Stimulated activated CD8-positive, alpha-beta memory T cell treated with anti-CD3 and anti-CD28 coated beads, Interleukin-15, amount 100 ng/mL, for 1 hour (primary cell): ENCODE measurements around the gene KLF1.
A peak's percentile ranks its signal among the peaks of the same experiment; 100 is the strongest.
"Not testable (repeated sequence)": the region's sequence is repeated elsewhere in the genome, so short reads cannot be mapped to it uniquely, and the experiment has no call there.

ENCODE experiments used
- DNase-seq: peaks from one replicate; pipeline ENCODE4 v3.0.0-alpha.2; 2020; ENCODE audit warnings: low read depth

KLF1 gene

DNA sequence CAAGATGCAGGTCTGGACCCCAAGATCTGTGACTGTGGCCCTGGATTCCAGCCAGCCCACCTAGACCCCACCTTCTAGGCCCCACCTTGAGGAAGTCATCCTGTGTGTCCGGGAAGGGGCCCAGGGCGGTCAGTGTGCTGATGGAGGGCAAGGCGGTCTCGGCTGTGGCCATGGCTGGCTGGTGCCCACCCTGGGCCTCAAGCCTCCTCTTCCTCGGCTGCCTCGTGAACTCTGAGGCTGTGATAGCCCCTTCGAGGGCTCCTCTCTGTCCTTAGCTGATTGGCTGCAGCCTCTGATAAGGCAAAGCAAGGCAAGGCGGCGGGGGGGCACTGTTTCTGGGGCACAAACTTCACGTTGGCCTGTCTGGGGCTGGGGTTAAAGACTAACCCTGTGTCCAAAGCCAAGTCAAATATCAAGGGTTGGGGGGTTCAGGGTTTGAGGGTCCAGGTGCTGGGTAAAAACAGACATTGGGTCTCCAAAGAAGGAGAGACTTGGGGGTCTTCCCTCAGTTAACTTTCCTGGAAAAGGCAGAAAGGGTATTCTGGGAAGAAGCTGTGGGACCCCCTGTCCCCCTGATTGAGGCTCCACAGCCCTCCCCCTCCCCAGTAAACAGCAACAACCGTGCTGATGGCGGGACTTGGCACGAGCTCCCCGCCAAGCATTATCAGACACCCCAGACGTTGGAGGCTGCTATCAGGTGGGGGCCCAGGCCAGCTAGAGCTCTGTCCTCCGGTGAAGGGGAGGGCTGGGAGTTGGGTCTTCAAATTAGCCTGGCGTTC, at the start of gene KLF1:
Gene KLF1, minus strand, starts transcription at position 233 of the 779 bp plus-strand sequence. Its CDS starts 61 bp downstream, at position 172.
- no peak for DNase-seq

DNA sequence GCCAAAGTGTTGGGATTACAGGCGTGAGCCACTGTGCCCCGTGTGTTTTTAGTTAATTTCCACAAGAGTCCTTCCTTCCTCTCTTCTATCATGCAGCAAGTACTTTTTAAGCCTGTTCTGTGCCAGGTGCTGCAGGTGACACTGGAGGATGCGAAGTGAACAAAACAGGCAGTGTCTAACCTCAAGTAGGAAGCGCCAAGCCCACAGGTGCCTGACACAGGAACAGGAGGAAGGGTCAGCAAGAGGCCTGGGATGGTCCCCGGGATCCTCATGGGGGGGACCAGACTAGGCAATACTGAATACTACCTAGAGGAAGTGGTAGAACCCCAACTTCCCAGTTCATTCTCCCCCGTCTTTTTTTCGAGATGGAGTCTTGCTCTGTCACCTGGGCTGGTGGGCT, 49.6 kb upstream of the KLF1 start:
- no peak for DNase-seq

DNA sequence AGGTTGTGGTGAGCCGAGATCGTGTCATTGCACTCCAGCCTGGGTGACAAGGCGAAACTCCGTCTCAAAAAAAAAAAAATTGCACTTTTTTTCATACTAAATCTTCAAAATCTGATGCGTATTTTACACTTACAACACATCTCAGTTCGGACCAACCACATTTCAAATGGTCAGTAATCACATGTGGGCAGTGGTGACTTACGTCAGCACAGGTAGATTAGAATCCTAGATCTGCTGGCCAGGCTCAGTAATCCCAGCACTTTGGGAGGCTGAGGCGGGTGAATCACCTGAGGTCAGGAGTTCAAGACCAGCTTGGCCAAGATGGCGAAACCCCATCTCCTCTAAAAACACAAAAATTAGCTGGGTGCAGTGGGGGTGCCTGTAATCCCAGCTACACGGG, 48.1 kb upstream of the KLF1 start:
- DNase-seq = no peak

DNA sequence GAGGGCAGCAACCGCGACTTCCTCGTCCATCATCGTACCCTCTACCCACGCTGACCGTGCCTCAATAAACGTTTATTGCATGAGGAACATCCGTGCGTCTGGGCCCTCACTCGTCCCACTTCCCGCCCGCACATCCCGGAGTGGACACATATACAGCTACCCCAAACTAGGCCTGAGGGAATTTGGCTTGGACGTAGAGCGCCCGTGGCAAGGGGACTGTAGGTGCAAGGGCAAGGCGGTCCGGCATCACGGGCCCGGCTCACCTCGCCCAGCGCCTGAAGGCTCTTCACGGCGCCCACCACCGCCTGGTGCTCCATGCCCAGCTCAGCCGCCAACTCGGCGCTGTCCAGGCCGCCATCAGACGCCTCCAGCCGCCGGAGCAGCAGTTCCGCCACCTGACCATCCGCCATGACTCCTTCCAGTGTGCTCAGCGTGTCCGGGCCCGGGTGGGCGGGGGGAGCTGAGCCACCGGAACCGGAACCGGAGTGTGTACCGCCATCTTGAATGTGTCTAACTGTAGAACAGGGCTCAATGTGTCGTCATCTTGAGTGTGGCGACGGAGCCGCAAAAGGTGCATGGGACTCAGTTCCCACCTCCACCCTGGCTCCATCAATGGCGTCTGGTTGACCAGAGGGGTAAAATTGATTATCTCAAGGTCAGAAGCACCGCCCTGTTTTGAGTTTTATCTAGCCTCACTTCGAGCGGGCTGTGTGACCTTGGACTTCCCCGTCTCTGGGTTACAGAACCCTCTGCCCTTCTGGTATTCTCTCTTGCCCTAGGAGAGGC, 46.5 kb upstream of the KLF1 start, which contains the start of gene FARSA:
Gene FARSA, minus strand, starts transcription at position 425 of the 786 bp plus-strand sequence. Its CDS starts 15 bp downstream, at position 410.
- DNase-seq = peak; percentile 78

DNA sequence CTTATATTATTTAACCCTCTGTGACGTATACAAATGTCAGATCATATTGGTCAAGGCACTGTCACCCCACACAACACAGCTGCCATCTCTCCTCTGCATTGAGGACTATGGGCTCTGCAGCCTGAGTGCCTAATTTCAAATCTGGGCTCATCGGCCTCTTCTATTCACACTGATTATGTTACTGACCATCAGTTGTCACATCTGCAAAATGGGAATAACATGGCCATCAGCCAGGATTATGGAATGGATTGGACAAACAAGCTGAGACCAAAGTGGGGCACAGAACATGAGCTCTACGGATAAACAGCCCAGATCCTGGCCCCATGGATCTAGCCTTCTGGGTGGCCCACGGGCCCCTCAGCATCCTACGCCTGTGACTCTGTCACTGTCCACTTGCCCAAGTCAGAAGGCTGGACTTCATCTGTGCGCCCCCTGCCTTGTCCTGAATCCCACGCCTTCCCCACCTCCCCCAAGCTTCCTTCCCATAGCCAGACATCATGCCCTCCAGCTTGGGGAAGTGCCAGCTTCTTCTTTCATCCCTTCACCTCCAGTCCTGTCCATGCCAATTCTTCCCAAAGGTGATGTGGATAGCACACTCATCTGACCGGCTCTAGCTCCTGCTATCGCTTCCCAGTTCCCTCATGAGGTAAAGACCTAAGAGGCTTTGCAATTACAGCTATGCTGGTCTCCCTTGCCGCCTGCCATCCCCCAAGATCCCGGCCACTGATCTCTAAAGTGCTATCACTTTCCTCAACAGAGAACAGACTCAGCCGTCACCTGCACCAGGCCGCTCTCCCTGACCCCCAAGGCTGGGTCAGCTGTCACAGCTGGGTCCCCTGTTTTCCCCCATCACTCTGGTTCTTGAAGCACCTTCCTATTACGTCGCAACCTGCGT, 45.6 kb upstream of the KLF1 start:
- no peak for DNase-seq

DNA sequence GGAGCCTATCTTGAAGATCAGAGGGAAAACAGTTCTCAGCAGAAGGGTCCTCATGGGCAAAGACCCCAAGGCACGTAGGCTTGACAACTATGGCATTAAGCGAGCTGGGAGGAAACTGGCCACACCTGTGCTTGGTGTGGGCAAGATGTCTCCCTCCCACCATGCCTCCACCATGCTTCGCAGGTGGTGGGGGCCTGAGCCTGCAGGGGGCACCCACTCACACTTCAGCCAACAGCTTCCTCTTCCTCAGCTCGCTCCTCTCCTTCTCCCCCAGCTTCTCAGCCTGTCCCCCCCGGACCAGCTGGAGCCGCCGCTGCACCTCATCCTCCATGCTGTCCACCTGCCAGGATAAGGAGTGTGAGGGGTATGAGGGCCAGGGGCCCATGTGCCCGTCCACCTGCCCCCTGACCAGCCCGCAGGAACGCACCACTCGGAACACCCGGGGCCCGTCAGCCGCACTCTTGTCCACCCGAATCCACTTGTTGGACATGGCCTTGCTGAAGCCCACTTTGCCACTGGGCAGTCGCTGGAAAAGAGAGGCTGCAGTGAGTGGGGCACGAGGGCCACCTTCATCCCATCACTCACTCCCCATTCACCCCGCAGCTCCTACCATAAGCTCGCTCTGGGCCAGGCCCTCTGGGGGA, 43.1 kb upstream of the KLF1 start:
- no peak for DNase-seq

DNA sequence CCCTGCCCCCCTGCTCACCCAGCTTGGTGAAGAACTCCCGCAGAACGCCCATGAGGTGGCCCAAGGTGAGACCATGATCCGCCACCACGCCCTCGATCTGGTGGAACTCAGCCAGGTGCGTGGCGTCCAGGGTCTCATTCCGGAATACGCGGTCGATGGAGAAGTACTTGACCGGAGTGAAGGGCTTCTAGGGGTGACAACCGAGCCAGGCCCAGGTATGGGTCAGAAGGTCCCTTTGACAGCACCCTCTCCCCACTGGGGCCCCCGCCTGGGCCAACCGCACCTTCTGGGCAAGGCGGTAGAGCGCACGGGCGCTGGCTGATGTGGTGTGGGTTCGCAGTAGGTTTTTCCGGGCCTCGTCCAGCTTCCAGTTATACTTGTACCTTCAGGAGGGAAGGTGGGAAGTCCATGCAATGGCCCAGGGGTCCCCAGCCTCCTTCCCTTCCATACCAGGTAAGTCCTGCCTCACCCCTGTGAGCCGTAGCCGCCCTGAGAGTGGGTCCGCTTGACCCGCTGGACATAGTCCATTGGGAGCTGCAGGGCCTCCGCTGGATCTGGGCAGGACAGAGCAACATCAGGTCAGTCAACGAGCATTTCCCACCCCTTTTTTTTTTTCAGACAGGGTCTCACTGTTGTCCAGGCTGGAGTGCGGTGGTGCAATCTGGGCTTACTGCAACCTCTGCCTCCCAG, 37.8 kb upstream of the KLF1 start:
- DNase-seq = no peak

DNA sequence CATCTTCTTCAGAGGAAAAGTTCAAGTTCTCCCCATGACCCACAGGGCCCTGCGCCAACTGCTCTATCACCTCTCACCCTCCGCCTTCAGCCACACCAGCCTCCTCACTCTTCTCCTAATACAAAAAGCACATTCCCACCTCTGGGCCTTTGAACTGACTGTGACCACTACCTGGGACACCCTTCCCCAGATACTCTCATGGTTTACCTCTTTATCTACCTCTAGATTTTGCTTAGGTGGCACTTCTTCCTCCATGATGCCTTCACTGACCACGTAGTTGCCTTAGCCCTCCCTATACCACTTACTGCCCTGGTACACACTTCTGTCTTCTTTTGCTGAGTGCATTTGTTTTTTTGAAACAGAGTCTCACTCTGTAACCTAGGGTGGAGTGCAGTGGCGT, 36.0 kb upstream of the KLF1 start:
- DNase-seq = no peak

DNA sequence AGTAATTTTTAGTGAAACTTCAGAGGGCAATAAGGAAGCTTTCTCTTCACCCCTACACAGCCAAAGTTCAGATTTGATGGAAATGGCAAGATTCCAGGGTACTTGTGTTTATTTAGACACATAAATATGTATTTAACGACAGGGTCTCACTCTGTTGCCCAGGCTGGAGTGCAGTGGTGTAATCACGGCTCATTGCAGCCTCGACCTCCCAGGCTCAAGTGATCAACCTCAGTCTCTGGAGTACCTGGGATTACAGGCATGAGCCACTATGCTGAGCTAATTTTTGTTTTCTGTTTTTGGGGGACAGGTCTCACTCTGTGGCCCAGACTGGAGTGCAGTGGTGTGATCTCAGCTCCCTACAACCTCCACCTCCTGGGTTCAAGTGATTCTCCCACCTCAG, 34.0 kb upstream of the KLF1 start:
- DNase-seq = no peak

DNA sequence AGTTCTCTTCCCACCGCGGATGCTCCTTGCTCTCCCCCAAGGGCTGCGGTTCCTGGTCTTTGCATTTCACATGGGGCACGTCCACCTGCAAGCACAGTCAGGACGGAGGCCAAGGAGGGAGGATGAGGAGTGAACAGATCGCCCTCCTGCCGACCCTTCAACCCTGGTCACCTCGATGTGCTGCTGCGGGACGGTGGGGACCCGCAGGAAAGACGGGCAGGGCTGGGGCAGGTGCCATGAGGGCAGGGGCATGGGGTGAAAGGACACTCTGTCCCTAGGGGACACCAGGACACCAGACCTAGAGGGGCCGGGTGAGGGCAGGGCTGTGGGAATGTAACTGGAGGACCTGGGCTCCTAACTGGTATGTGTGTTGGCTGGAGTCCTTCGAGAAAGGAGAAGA, 31.3 kb upstream of the KLF1 start:
- DNase-seq = no peak

DNA sequence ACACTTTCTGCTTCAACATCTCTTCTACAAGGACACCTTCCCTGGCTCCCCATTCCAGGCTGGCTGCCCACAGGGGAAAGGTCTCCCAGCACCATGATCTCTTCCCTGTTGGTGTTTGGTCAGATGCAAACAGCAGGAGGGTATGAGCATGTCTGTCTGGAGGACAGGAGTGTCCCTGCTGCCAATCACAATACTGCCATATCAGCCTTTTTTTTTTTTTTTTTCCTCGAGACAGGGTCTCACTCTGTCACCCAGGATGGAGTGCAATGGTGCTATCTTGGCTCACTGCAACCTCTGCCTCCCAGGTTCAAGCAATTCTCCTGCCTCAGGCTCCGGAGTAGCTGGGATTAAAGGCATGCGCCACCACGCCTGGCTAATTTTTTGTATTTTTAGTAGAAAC, 28.9 kb upstream of the KLF1 start:
- not testable (repeated sequence) for DNase-seq

DNA sequence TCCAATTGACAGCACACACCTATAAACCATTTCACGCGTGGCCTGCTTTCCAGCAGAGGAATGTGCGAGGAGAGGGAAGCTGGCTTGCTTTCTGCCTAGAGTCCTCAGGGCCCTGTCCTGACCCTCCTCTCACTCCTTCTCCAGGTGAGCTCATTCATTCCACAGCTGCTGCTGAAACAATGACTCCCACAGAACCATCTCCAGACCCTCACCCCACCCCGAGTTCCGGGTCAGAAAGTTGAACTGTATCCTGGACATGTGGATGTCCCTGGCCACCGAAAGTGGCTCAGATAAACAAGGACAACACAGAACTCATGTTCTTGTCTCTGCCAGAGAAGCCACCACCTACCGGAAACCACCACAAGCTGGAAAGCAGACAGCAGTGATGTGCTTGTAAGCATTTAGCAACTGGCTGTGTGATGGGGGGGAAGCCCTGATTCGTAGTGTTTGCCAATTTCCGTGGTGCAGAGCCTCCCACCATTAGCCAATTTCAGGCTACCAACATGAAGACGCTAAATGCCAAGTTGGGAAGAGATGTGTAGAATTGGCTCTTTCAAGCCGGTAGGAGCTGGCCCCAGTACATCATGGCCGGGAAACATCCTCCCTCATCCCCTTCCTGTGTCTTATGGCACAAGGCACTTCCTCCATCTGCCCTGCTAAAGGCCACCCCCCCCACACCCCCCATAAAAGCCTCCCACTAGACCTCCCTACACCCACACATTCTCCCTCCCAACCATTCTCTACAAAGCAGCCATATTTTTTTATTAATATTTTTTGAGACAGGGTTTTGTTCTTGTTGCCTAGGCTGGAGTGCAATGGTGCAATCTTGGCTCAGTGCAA, 27.1 kb upstream of the KLF1 start:
- no peak for DNase-seq

DNA sequence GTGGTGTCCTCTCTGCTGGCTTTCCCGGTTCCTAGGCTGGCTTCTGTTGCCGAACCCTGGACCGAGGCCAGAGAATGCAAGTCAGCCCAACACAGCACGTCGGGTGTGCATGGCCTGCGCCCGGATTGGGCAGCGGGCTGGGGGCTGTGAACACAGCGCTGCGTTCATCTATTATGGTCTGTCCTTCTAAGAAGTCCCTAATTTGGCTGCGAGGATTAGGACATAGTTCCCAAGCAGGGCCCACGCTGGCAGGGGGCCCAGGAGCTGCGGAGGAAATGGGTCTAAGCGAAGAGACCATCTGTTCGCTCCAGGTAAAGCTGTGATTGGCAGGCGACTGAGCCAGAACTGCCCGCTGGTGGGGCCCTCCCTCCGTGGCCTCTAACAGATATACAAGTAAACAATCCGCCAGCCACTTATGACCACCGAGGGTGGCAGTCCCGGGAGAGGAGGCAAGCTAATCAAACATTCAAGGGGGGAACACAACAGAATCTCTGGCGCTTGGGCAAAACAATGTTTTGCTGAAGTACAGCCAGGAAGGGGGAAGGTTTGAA, 26.1 kb upstream of the KLF1 start:
- DNase-seq = no peak

DNA sequence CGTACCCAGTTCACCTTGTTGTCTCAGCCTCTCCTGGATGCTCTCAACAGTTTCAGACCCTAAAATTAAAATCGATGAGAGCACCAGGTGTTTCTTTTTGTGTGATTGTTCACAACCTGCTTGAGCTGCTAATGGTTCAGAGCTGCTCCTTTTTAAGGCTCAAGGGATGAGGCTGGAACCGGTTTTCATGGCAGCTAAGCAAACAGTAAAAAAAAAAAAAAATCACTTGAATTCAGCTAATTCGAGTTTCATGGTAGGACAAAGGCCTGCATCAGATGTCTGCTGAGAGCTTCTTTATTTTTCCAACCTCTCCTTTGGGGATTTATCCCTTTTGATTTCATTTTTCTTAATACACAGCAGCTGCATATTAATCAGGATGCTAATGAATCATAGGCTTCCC, 25.6 kb upstream of the KLF1 start:
- no peak for DNase-seq

DNA sequence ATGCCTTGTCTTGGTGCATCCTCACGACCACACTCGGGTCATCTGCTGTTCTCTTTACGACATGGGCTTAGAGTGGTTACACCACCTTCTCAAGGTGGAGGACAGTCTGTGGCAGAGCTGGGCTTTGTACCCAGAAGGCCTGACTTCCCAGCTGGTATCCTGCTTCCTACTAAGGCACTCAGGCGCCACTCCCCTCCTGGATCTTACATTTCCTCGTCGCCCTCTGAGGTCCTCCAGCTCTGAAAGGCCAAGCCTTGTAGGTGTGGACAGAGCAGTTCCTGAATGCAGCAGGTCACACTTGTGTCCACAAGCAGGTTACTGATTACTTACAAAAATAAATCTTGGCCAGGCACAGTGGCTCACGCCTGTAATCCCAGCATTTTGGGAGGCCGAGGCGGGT, 20.2 kb upstream of the KLF1 start:
- DNase-seq = no peak

DNA sequence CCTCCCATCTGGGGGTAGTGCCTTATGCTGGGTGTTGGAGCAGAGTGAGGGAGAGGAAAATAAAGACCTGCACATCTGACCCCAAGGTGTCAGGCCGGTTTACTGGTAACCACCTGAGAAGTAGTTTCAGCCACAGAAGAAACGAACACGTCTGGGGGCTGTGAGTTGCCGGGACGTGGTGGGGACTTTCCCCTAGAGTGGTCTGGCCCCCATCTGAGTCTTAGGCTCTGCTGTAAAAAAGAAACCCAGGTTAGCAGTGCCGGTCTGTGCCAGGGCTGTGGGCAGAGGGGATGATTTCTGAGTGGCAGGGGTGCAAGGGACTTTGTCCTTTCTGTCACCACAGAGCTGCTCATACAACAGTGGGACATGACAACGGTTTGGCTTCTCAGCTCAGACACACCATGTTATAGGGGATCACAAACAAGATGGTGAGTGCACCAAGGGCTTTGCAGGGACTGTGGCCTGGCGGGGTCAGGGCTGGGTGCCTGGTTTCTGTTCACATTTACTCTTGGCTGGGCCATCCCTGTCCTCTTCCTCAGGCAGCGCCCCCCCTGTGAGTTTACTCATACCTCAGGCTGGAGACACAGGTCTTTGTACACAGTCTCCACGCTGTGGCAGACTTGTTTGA, 13.0 kb upstream of the KLF1 start:
- no peak for DNase-seq

DNA sequence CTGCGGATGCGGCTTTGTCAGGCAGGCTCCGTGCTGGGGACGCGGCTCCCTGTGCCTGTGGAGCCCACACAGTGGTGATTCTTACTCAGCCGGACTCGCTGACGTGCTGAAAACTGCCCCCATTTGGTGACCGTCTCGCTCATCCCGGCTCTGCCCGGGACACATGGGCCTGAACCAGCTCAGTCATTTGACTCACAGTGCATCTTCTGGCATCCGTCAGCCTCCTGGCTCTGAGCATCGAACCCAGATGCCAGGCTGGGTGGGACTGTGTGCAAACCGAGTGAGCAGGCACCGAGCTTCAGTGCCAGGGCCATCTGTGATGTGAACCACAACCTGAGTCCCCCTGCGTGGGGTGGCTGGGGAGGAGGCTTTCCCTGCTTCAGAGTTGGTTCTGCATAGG, 9.5 kb upstream of the KLF1 start:
- no peak for DNase-seq

DNA sequence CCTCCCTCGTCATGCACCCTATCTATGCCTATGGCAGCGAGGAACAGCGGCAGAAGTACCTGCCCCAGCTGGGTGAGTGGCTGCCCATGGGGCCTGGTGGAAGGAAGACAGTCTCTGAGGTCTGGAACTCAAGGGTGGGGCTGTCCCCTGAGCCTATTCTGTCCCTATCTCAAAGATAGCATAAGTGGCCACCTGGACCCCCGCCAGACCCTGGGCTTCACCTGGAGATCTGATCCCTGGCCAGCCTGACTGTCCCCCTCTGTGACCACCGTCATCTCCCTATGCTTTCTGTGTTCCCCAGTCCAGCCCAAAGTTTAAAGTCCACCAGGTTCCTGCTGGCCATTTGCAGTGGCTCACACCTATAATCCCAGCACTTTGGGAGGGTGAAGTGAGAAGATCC, 6.6 kb upstream of the KLF1 start:
- no peak for DNase-seq

DNA sequence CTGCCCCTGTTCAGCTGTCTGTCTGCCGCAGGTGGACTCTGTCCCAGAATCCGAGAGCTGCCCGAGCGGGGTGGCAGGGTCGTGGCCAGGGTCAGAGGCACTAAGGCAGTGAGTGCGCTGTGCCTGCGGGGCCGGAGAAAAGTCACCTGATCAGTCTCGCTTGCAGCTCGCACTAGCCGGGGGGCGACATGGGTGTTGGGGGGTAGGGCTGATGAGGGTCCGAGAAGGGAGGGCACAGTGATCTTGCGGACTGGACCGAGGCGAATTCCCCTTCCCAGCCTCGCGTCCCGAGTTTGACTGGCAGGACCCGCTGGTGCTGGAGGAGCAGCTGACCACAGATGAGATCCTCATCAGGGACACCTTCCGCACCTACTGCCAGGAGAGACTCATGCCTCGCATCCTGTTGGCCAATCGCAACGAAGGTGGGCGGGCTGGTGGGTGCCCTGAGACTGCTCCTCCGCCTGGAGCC, 4.6 kb upstream of the KLF1 start:
- no peak for DNase-seq
